GM18517 (cell line): ENCODE data around the gene TRIM50.
"Not testable (repeated sequence)": the region's sequence is repeated elsewhere in the genome, so short reads cannot be mapped to it uniquely, and the experiment has no call there.

ENCODE experiments used
- ATAC-seq: cut with Tn5 transposase; IDR thresholded peaks from one replicate; pipeline ENCODE4 v1.9.1; 2021; ENCODE audit warnings: mild to moderate bottlenecking, moderate library complexity; ENCODE audit not compliant: unreplicated experiment

The TRIM50 gene

GRCh38 chr7:73327922-73328321 is at the start of gene TRIM50, which contains the start of gene FKBP6:
Gene TRIM50 (minus strand): TSS chr7:73328082. CDS start chr7:73324787, 3,295 bp downstream.
Gene FKBP6 (plus strand): TSS chr7:73328161. CDS start chr7:73328429, 268 bp downstream.
- not testable (repeated sequence) for ATAC-seq

- no peak for ATAC-seq
These were observed 49.0 kb upstream of the TRIM50 start for GRCh38 chr7:73376671-73377412.

GRCh38 chr7:73376262-73376661 is 48.4 kb upstream of the TRIM50 start:
- ATAC-seq: not testable (repeated sequence)

- no peak for ATAC-seq
These were observed 45.9 kb upstream of the TRIM50 start for GRCh38 chr7:73373741-73374140.

GRCh38 chr7:73369622-73370021 is 41.7 kb upstream of the TRIM50 start:
- ATAC-seq: no peak

- ATAC-seq: no peak
These were observed 41.1 kb upstream of the TRIM50 start for GRCh38 chr7:73369009-73369408.

GRCh38 chr7:73366990-73367389 is 39.1 kb upstream of the TRIM50 start:
- ATAC-seq: no peak

GRCh38 chr7:73366127-73366526 is 38.2 kb upstream of the TRIM50 start:
- ATAC-seq: no peak

- no peak for ATAC-seq
These were observed 36.3 kb upstream of the TRIM50 start for GRCh38 chr7:73364006-73364728.

- ATAC-seq: no peak
These were observed 35.5 kb upstream of the TRIM50 start for GRCh38 chr7:73363225-73364005.

- not testable (repeated sequence) for ATAC-seq
These were observed 32.7 kb upstream of the TRIM50 start for GRCh38 chr7:73360590-73360989.

- ATAC-seq: no peak
These were observed 32.0 kb upstream of the TRIM50 start for GRCh38 chr7:73359746-73360375.

- no peak for ATAC-seq
These were observed 31.4 kb upstream of the TRIM50 start for GRCh38 chr7:73359306-73359705.

- no peak for ATAC-seq
These were observed 30.9 kb upstream of the TRIM50 start for GRCh38 chr7:73358590-73359275.

- ATAC-seq: no peak
These were observed 28.3 kb upstream of the TRIM50 start for GRCh38 chr7:73356159-73356558.

- ATAC-seq: no peak
These were observed 26.9 kb upstream of the TRIM50 start for GRCh38 chr7:73354821-73355220.

- ATAC-seq: no peak
These were observed 26.3 kb upstream of the TRIM50 start for GRCh38 chr7:73354196-73354595.

- no peak for ATAC-seq
These were observed 25.4 kb upstream of the TRIM50 start for GRCh38 chr7:73353243-73353642.

- no peak for ATAC-seq
These were observed 24.9 kb upstream of the TRIM50 start for GRCh38 chr7:73352784-73353183.

- no peak for ATAC-seq
These were observed 23.7 kb upstream of the TRIM50 start for GRCh38 chr7:73351447-73352167.
